Keratinocyte (primary cell): ENCODE measurements around the gene EME2. TPM values are rescaled to one million over a fixed set of nuclear protein-coding genes. Genes with fewer than 3 reads are reported as not detected.

Experiments
- DNase-seq: peaks from one replicate; pipeline ENCODE4 v3.0.0-alpha.2; 2011; ENCODE audit warnings: low read depth, missing footprints, low spot score
- FAIRE-seq: peaks from 2 replicates; lab custom pipeline; 2011; peaks lifted over from hg19 to GRCh38; lab: Jason Lieb, UNC
- H2AFZ ChIP-seq: 2 replicates; pipeline ENCODE4 v1.6.0; 2012; ENCODE audit warnings: low read length, control low read depth, inconsistent platforms; ENCODE audit not compliant: control insufficient read depth
- H3K27ac ChIP-seq: 2 replicates; pipeline ENCODE4 v1.5.1; 2011; ENCODE audit warnings: low read length; ENCODE audit not compliant: control insufficient read depth, insufficient read depth
- H3K27me3 ChIP-seq: 3 replicates; pipeline ENCODE4 v1.6.0; 2011; ENCODE audit warnings: low read length; ENCODE audit not compliant: control insufficient read depth, insufficient read depth; ENCODE audit errors: extremely low read depth
- H3K36me3 ChIP-seq, 2 experiments: 2 replicates in 1 of 2; 3 replicates in 1 of 2; pipeline ENCODE4 v1.5.1; 2011; ENCODE audit warnings: low read length in 2 of 2, mild to moderate bottlenecking in 1 of 2; ENCODE audit not compliant: control insufficient read depth in 2 of 2, insufficient read depth in 2 of 2; ENCODE audit errors: extremely low read depth in 1 of 2
- H3K4me1 ChIP-seq: 3 replicates; pipeline ENCODE4 v1.5.1; 2011; ENCODE audit warnings: low read length; ENCODE audit not compliant: control insufficient read depth, insufficient read depth; ENCODE audit errors: extremely low read depth
- H3K4me2 ChIP-seq: 3 replicates; pipeline ENCODE4 v1.6.0; 2011; ENCODE audit warnings: low read depth, low read length; ENCODE audit not compliant: control insufficient read depth, insufficient read depth; ENCODE audit errors: extremely low read depth
- H3K4me3 ChIP-seq, 3 experiments: fragments of 200-600 bp in 1 of 3; sonication (generic) in 1 of 3; 2 replicates in 2 of 3; 3 replicates in 1 of 3; pipeline ENCODE4 v1.5.1; 2011 to 2016; ENCODE audit warnings: low read length in 3 of 3, mild to moderate bottlenecking in 3 of 3, control low read depth in 2 of 3, inconsistent platforms in 1 of 3, low read depth in 1 of 3, mixed read lengths in 1 of 3, mixed run types in 1 of 3, moderate library complexity in 1 of 3; ENCODE audit not compliant: control insufficient read depth in 2 of 3, insufficient read depth in 2 of 3; ENCODE audit errors: extremely low read depth in 1 of 3
- H3K79me2 ChIP-seq: 2 replicates; pipeline ENCODE4 v1.6.0; 2012; ENCODE audit warnings: low read length; ENCODE audit not compliant: control insufficient read depth, insufficient read depth
- H3K9ac ChIP-seq: 3 replicates; pipeline ENCODE4 v1.6.0; 2011; ENCODE audit warnings: low read length; ENCODE audit not compliant: control insufficient read depth, insufficient read depth; ENCODE audit errors: extremely low read depth
- H3K9me1 ChIP-seq: 3 replicates; pipeline ENCODE4 v1.6.0; 2011; ENCODE audit warnings: low read length; ENCODE audit not compliant: control insufficient read depth, insufficient read depth; ENCODE audit errors: extremely low read depth
- H3K9me3 ChIP-seq: 2 replicates; pipeline ENCODE4 v1.5.1; 2012; ENCODE audit warnings: low read depth, low read length; ENCODE audit not compliant: control insufficient read depth
- H4K20me1 ChIP-seq: 3 replicates; pipeline ENCODE4 v1.6.0; 2011; ENCODE audit warnings: low read length; ENCODE audit not compliant: control insufficient read depth, insufficient read depth; ENCODE audit errors: extremely low read depth
- EZH2 ChIP-seq: IDR thresholded peaks from one replicate; pipeline ENCODE4 v1.6.1; 2012; ENCODE audit warnings: inconsistent platforms, mild to moderate bottlenecking, low read length, moderate library complexity
- dilution Hi-C: fragments of 300-500 bp; cut with MboI; formaldehyde crosslinking; loops from one replicate; pipeline ENCODE4 v1.7.0; 2020; ENCODE audit warnings: low sequenced_read_pairs; ENCODE audit not compliant: extremely low pct_ligation_motif_present
- polyA plus RNA-seq, 5 experiments: library from polyadenylated mRNA; depleted of rRNA in 3 of 5; stranded (reverse) in 3 of 5; stranded (forward) in 1 of 5; unstranded in 1 of 5; fragments of >200 nt; gene quantifications; 1 replicate in 1 of 5; 2 replicates in 3 of 5; 3 replicates in 1 of 5; pipeline versions ENCODE4 v1.2.1 to v1.2.3, GENCODE V29; 2011 to 2012; ENCODE audit warnings: missing spikeins in 2 of 5, low read depth in 1 of 5, low replicate concordance in 1 of 5
- TF ChIP-seq, protein P1 (sequence below), 3 experiments: IDR thresholded peaks in 1 of 3; conservative IDR thresholded peaks in 1 of 3; optimal IDR thresholded peaks in 1 of 3; 2 replicates in 2 of 3; 3 replicates in 1 of 3; pipeline versions ENCODE3 to v1.5.1; 2011; ENCODE audit warnings: low read length in 3 of 3, mild to moderate bottlenecking in 3 of 3, moderate library complexity in 2 of 3, control low read depth in 1 of 3, inconsistent platforms in 1 of 3; ENCODE audit not compliant: insufficient read depth in 2 of 3; ENCODE audit errors: extremely low read depth in 1 of 3

EME2 gene
- polyA plus RNA-seq, 1 donor (not counting 4 experiments of a cell fraction or from before 2014, with no cell fraction given) = 6.3 TPM

DNA sequence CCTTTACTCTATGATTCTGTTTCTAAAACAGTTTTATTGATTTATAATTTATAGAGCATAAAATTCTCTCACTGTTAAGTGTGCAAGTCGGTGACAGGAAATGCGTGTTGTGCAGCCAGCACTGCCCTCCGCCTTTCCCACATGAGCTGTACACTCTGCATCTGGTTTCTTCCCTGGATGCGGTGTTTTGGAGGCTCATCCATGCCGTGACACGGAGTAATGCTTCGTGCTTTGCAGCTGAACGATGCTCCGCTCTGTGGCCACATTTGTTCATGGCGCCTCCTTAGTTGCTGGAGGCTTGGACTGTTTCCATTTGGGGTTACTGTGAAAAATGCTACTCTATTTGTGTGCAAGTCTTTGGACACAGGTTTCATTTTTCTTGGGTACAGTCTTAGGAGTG is 28.1 kb downstream of the EME2 start:
- no peak for DNase-seq
- H2AFZ ChIP-seq = no peak overlapping the region
- no peak overlapping the region for H3K9ac ChIP-seq
- no peaks in the 10 kb centered on the region for H3K27me3 ChIP-seq
- dilution Hi-C loops = no loop called here
- H4K20me1 ChIP-seq = no peaks in the 10 kb centered on the region
- H3K79me2 ChIP-seq = no peaks in the 10 kb centered on the region
- no peaks in the 10 kb centered on the region for H3K4me1 ChIP-seq
- H3K4me2 ChIP-seq = no peak overlapping the region
- H3K36me3 ChIP-seq = no peaks in the 10 kb centered on the region
- TF ChIP-seq EZH2 = no peak
- TF ChIP-seq, protein P1, sequence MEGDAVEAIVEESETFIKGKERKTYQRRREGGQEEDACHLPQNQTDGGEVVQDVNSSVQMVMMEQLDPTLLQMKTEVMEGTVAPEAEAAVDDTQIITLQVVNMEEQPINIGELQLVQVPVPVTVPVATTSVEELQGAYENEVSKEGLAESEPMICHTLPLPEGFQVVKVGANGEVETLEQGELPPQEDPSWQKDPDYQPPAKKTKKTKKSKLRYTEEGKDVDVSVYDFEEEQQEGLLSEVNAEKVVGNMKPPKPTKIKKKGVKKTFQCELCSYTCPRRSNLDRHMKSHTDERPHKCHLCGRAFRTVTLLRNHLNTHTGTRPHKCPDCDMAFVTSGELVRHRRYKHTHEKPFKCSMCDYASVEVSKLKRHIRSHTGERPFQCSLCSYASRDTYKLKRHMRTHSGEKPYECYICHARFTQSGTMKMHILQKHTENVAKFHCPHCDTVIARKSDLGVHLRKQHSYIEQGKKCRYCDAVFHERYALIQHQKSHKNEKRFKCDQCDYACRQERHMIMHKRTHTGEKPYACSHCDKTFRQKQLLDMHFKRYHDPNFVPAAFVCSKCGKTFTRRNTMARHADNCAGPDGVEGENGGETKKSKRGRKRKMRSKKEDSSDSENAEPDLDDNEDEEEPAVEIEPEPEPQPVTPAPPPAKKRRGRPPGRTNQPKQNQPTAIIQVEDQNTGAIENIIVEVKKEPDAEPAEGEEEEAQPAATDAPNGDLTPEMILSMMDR (optimal IDR thresholded peaks at IDR 0.05 in 1 of 3, IDR thresholded peaks at IDR 0.05 in 1 of 3, conservative IDR thresholded peaks at IDR 0.05 in 1 of 3; ENCODE audit: extremely low read depth in 1 of 3, insufficient read depth in 2 of 3, low read length in 3 of 3) = no peak
- H3K27ac ChIP-seq = no peak overlapping the region
- no peaks in the 10 kb centered on the region for H3K9me1 ChIP-seq
- H3K9me3 ChIP-seq = peaks cover 2% of the 10 kb centered on the region
- FAIRE-seq = no peak
- no peak overlapping the region for H3K4me3 ChIP-seq

DNA sequence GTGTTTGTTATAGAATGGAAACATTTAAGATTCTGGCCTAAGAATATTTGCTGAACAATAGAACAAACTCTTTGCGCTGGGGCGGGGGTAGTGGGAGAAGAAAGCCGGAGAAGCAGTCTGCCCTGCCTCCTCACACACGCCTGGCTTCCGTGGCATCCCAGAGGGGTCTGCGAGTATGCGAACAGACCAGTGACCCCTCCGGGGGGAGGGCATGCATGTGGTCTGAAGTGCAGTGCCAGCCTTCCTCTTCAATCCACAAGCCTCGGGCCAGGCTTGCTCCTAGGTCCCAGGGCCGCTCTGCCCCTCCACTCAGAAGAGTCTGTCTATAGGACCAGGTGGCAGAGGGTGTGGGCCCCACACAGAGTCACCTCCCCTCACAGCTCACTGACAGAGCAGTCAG is 35.0 kb downstream of the EME2 start:
- no peak for FAIRE-seq
- no peaks in the 10 kb centered on the region for H3K4me1 ChIP-seq

More for the DNA sequence above, 35.0 kb downstream of the EME2 start:
- Histone ChIP-seq H3K9me3 (no peaks in the 10 kb centered on the region), H3K4me3 (no peak overlapping the region), H3K27ac (no peak overlapping the region), H3K9ac (no peak overlapping the region), H3K79me2 (no peaks in the 10 kb centered on the region), H3K4me2 (no peak overlapping the region), H3K36me3 (peaks cover 0 to 3% of the 10 kb centered on the region in 2 experiments), H2AFZ (no peak overlapping the region), H3K27me3 (no peaks in the 10 kb centered on the region), H3K9me1 (no peaks in the 10 kb centered on the region), H4K20me1 (no peaks in the 10 kb centered on the region)
- TF ChIP-seq, protein P1 (optimal IDR thresholded peaks at IDR 0.05 in 1 of 3, IDR thresholded peaks at IDR 0.05 in 1 of 3, conservative IDR thresholded peaks at IDR 0.05 in 1 of 3; ENCODE audit: extremely low read depth in 1 of 3, insufficient read depth in 2 of 3, low read length in 3 of 3) = no peak
- no peak for TF ChIP-seq EZH2
- no peak for DNase-seq
- dilution Hi-C loops = no loop called here
